OCI-LY1 (cell line): ENCODE measurements around the gene CCDC83.

Experiments
- CTCF ChIP-seq: fragments of 200-600 bp; sonication (generic), shearing (Covaris generic); IDR thresholded peaks from 2 replicates; pipeline ENCODE4 v1.5.1; 2017; ENCODE audit warnings: mild to moderate bottlenecking, antibody characterized with exemption, low read length, moderate library complexity, mixed read lengths
- EZH2 ChIP-seq: fragments of 200-600 bp; sonication (generic), shearing (Covaris generic); IDR thresholded peaks from 2 replicates; pipeline ENCODE4 v1.8.0; 2017; ENCODE audit warnings: borderline replicate concordance, mixed run types, mild to moderate bottlenecking, antibody characterized with exemption, low read length, moderate library complexity, mixed read lengths

- TF ChIP-seq CTCF (no peak), EZH2 (no peak)
Measured at GRCh38 chr11:85848006-85848405, 7.2 kb upstream of the CCDC83 start.
